Activated naive CD4-positive, alpha-beta T cell treated with Interleukin-2 at 50 U/mL for 16 hours (primary cell): Measurements from ENCODE around the gene EVI2A.
A peak's percentile ranks its signal among the peaks of the same experiment; 100 is the strongest.
"Not testable (repeated sequence)": the region's sequence is repeated elsewhere in the genome, so short reads cannot be mapped to it uniquely, and the experiment has no call there.

ENCODE experiments used
- DNase-seq: peaks from one replicate; pipeline ENCODE4 v3.0.0-alpha.2; 2020

EVI2A gene

GRCh38 chr17:31311526-31311925 is 9.9 kb downstream of the EVI2A start:
- DNase-seq = no peak

GRCh38 chr17:31310886-31311285 is 10.5 kb downstream of the EVI2A start:
- no peak for DNase-seq

- peak; percentile 34 for DNase-seq
Observed at GRCh38 chr17:31310260-31310659, 11.2 kb downstream of the EVI2A start.

GRCh38 chr17:31309556-31309955 is 11.9 kb downstream of the EVI2A start:
- DNase-seq = no peak

GRCh38 chr17:31308372-31309334 is 12.8 kb downstream of the EVI2A start:
- no peak for DNase-seq

GRCh38 chr17:31307640-31308039 is 13.8 kb downstream of the EVI2A start:
- DNase-seq = no peak

- no peak for DNase-seq
Observed at GRCh38 chr17:31299624-31300023, 21.8 kb downstream of the EVI2A start.

- DNase-seq = no peak
Observed at GRCh38 chr17:31297090-31297489, 24.3 kb downstream of the EVI2A start, which contains the start of gene OMG. Gene OMG, minus strand, starts transcription at chr17:31297239. Its CDS starts 908 bp downstream, at chr17:31296331.

GRCh38 chr17:31296142-31296541 is 25.3 kb downstream of the EVI2A start:
- DNase-seq = no peak

GRCh38 chr17:31295489-31295871 is 25.9 kb downstream of the EVI2A start:
- no peak for DNase-seq

- no peak for DNase-seq
Observed at GRCh38 chr17:31294820-31295488, 26.5 kb downstream of the EVI2A start.

- no peak for DNase-seq
Observed at GRCh38 chr17:31294231-31294630, 27.2 kb downstream of the EVI2A start.

- DNase-seq = no peak
Observed at GRCh38 chr17:31293581-31293980, 27.8 kb downstream of the EVI2A start.

GRCh38 chr17:31291820-31292219 is 29.6 kb downstream of the EVI2A start:
- no peak for DNase-seq

GRCh38 chr17:31289790-31290189 is 31.6 kb downstream of the EVI2A start:
- no peak for DNase-seq

- DNase-seq = not testable (repeated sequence)
Observed at GRCh38 chr17:31287932-31288331, 33.5 kb downstream of the EVI2A start.

- DNase-seq = no peak
Observed at GRCh38 chr17:31286587-31286986, 34.8 kb downstream of the EVI2A start.

GRCh38 chr17:31283841-31284240 is 37.6 kb downstream of the EVI2A start:
- DNase-seq = no peak

GRCh38 chr17:31281061-31281460 is 40.4 kb downstream of the EVI2A start:
- no peak for DNase-seq

- no peak for DNase-seq
Observed at GRCh38 chr17:31279401-31279800, 42.0 kb downstream of the EVI2A start.

GRCh38 chr17:31275116-31275515 is 46.3 kb downstream of the EVI2A start:
- no peak for DNase-seq

- no peak for DNase-seq
Observed at GRCh38 chr17:31274252-31274651, 47.2 kb downstream of the EVI2A start.

- DNase-seq = no peak
Observed at GRCh38 chr17:31273516-31273915, 47.9 kb downstream of the EVI2A start.

GRCh38 chr17:31272803-31273202 is 48.6 kb downstream of the EVI2A start:
- no peak for DNase-seq
